A172 (cell line): ENCODE results near the gene MAPKAP1. TPM values are rescaled to one million over a fixed set of nuclear protein-coding genes. Genes with fewer than 3 reads are reported as not detected.

Experiments used
- DNase-seq: peaks from one replicate; pipeline ENCODE4 v3.0.0-alpha.2; 2015; ENCODE audit warnings: low spot score
- total RNA-seq: library from RNA; depleted of rRNA; stranded (reverse); fragments of >200 nt; shearing (Covaris generic); gene quantifications from 2 replicates; pipeline ENCODE4 v1.2.3, GENCODE V29; 2014; rRNA removed

The MAPKAP1 gene
- total RNA-seq: 155 and 158 TPM in 2 replicates

DNA sequence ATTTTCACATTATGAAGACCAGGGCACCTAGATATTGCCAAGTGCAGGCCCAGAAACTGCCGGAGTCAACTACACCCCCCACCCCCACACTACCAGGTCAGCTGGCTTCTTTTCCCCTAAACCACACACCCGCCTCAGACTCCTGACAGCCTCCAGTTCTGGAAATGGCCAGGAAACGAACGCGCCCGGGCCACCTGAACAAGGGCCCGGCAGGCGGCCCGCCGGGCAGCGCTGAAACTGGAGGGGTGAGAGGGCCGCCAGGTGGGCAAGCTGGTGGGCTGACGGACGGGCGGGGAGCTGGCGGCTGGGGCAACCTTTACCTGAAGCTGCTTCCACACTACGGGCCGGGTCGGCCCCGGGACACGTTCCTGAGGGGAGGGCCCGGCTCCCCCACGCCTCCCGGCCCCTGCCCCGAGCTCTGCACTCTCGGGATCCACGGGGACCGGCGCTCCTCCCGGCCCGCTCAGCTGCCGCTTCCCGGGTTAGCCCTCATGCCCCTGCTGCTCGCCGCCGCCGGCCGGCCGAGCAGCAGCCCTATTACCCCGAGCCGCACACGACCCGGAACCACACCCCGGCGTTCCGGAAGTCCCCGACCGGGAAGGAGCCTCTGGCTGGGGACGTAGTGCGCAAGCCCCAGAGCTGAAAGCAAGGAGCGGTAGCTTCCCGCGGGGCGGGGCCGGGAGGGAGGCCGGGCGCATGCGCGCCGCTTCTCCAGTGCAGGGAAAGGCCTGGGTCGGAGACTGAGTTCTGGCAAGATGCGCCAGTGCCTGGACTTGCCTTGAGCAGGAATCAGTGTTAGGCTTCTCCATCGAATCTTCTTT lies at the start of gene MAPKAP1:
Gene MAPKAP1 (minus strand): TSS at position 558 of the 821 bp plus-strand sequence. CDS start 34,634 bp downstream, outside the sequence.
- peak; percentile 97 for DNase-seq

DNA sequence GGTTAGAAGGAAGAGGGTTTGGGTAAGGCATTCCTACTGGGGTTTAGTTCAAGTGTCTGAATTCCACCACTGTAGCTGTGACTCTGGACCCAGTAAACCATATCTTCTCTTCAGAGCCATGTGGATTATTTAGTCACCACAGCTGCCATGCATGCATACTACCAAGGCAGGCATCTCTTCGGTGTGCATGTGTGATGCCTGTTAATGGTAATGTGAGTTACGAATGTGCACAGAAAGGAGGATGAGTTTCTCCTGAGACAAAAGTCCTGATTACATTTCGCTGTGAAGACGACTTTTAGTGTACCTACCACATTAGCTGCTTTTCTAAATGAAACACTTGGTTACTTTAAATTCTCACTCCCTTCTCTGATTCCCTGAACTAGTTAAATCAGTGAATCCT lies 49.5 kb upstream of the MAPKAP1 start:
- no peak for DNase-seq

- no peak for DNase-seq
Measured at GRCh38 chr9:125755340-125755739, 48.3 kb upstream of the MAPKAP1 start.

DNA sequence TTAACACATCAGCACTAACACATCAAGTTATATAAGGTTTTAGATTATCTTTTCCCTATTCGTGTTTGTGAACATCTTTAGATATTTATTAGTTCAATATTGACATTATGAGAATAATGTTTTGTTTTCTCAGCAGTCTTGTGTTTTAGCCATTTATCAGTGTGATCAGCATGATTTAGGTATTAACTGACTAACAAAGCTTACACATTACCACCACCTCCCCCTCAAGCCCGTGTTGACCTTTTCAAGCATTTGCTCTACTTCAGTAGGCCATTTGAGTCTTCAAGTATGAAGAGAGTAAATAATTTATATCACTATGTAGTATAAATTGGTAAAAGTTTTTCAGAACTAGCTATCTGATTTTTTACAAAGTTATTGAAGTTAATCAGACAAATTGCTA lies 47.1 kb upstream of the MAPKAP1 start:
- no peak for DNase-seq

GRCh38 chr9:125752070-125752628 lies 45.1 kb upstream of the MAPKAP1 start:
- DNase-seq: peak; percentile 51

- peak; percentile 61 for DNase-seq
Measured at GRCh38 chr9:125750627-125751011, 43.6 kb upstream of the MAPKAP1 start.

- DNase-seq: peak; percentile 41
Measured at GRCh38 chr9:125749951-125750626, 43.1 kb upstream of the MAPKAP1 start.

DNA sequence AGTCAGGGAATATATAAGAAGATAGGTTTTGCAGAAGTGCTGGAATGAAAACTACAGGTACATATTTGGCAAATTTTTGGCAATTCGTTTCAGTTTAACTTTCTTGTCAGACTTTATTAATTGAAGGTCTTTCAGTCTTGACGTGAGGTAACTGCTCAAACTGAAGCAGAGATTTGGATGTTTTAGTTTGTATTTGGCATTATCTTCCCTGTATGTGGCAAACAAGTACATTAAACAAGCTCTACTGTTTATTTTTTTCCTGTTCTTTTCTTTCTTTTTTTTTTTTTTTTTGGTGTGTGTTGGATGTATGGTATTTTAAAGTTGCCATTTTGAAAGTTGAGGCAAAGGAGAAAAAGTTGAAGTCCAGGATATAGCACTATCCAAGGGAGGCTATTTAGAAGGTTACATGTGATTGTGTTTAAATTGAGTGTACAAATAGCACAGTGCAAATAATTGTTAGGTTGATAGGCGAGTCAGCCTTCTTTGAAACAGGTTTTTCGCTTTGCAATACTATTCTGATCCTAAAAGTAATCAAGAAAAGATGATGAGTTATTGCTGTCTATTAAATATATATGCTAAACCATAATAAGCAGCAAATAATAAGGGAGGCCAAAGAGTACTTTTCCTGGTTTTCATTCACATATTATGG lies 42.4 kb upstream of the MAPKAP1 start:
- DNase-seq: peak; percentile 14

- DNase-seq: peak; percentile 27
Measured at GRCh38 chr9:125748446-125749099, 41.6 kb upstream of the MAPKAP1 start.

DNA sequence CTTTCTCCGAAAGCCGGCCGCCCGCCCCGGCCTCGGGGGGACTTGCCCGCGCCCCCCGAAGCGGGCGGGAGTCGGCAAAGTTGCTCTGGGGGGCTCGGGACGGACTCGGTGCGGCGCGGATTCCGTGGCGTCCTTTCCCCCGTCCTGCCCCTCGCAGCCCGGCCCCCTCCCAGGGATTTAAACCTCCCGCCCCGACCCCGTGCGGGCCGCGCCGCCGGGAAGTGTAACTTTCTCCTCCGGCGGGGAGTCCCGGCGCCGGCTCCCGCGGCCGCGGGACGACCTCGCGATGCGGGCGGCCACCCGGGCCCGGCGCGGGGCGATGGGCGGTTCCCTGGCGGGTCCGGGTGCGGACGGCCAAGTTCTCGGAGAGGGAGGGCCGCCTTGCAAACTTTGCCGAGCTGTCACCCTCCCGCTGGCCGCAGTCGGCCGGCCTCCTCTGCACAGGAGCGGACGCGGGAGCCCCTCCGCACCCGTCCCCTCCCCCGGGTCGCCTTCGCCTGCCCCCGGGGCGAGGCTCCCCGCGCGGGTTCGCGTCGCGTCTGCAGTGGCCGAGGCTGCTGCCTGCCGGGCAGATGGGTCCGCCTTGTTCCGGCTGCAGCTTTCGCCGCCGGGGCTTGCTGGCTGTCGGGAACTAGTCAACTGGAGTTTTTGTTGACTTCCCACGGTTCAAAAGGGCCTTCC lies 40.9 kb upstream of the MAPKAP1 start:
- DNase-seq: no peak

DNA sequence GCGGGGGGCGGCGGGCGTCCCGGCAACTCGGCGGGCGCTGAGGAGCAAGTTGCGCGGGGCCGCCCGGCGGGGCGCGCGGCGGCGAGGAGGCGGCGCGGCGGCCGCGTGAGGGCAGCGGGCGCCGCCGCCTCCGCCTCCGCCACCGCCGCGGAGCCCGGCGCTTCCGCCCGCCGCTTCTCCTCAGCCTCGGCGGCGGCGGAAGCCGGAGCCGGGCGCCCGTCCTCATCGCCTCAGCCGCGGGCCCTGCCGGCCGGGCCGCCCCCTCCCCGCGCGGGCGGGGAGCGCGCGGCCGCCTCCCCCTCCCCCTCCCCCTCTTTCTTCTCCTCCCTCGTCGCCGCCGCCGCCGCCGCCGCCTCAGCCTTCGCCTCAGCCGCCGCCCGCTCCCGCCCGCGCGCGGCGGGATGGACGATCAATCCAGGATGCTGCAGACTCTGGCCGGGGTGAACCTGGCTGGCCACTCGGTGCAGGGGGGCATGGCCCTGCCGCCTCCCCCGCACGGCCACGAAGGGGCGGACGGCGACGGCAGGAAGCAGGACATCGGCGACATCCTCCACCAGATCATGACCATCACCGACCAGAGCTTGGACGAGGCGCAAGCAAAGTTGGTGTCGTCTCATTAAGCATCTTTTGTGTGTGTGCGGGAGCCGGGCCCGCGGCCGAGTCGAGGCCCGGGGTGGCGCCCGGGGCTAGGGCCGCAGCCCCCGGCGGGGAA lies 40.2 kb upstream of the MAPKAP1 start, which contains the start of gene PBX3:
Gene PBX3 (plus strand): TSS at position 321 of the 712 bp plus-strand sequence.
- DNase-seq: peak; percentile 42

GRCh38 chr9:125746774-125747052 lies 39.7 kb upstream of the MAPKAP1 start:
- no peak for DNase-seq

- DNase-seq: peak; percentile 98
Measured at GRCh38 chr9:125746017-125746773, 39.2 kb upstream of the MAPKAP1 start.

DNA sequence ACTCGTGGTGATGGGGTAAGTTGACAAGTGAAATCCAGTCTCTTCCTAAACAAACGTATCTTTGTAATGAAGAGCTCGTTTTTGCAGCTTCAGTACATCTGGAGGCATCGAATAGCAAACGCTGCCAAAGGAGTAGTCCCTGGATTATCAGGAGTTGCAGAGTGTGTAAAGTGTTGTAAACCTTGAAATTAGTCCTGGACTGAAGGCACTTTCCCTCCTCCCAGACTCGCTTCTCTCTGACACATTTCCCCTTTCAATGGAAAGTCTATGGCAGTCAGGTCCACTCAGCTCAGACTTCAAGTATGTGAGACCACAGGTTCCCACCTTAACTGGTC lies 38.6 kb upstream of the MAPKAP1 start:
- no peak for DNase-seq

DNA sequence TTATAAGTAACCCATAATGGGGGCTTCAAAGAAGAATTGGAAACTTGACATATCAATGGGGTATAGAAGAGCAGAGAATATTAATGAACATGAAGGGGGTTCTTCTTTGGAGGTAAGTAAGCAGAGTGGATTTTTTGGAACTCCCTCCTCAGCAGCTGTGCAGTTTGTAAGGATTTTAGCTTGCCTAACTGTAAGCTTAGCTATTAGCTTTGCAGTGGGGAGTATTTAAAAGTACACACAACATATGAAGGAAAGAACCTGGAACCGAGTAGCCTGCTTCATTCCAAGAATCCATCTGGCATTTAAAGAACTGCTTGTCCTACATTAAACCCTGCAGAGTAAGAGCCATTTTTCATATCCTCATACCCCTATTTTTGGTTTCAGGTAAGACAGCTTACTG lies 38.0 kb upstream of the MAPKAP1 start:
- peak; percentile 33 for DNase-seq

DNA sequence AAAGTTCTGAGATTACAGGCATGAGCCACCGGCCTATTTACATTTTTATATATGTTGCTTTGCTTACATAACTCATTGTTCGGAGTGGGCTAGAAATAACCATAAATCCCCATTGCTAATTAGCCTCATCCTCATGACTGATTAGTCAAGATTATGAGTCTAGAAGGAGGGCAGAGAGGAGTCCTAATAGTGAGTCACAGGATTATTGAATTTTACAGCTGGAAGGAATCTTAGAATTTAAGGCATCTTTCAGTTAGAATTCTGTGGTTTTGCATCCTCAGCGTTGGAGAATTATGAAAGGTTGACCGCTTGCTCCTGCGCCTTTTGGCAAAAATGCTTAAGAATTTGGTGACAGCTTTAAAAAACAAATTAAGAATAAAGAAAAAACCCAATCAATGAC lies 37.6 kb upstream of the MAPKAP1 start:
- peak; percentile 92 for DNase-seq

GRCh38 chr9:125743682-125744428 lies 36.8 kb upstream of the MAPKAP1 start:
- peak; percentile 31 for DNase-seq

GRCh38 chr9:125742657-125743056 lies 35.6 kb upstream of the MAPKAP1 start:
- DNase-seq: no peak

DNA sequence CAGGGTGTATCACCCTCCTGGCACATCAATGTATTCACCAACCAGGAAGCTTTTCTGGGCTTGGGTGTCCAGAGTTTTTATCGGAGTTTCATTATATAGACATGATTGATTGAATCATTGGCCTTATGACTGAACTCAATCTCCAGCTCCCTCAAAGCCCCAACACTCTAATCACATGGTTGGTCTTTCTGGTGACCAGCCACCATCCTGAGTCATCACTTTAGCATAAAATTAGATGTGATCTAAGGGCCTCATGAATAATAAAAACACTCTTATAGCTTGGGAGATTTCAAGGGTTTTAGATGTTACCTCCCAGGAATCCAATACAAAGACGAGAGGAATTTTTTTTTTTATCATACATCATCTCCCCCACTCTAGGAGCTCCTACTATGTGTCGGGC lies 32.4 kb upstream of the MAPKAP1 start:
- DNase-seq: no peak
